ENCODE results near the gene SLC43A1.

DNA sequence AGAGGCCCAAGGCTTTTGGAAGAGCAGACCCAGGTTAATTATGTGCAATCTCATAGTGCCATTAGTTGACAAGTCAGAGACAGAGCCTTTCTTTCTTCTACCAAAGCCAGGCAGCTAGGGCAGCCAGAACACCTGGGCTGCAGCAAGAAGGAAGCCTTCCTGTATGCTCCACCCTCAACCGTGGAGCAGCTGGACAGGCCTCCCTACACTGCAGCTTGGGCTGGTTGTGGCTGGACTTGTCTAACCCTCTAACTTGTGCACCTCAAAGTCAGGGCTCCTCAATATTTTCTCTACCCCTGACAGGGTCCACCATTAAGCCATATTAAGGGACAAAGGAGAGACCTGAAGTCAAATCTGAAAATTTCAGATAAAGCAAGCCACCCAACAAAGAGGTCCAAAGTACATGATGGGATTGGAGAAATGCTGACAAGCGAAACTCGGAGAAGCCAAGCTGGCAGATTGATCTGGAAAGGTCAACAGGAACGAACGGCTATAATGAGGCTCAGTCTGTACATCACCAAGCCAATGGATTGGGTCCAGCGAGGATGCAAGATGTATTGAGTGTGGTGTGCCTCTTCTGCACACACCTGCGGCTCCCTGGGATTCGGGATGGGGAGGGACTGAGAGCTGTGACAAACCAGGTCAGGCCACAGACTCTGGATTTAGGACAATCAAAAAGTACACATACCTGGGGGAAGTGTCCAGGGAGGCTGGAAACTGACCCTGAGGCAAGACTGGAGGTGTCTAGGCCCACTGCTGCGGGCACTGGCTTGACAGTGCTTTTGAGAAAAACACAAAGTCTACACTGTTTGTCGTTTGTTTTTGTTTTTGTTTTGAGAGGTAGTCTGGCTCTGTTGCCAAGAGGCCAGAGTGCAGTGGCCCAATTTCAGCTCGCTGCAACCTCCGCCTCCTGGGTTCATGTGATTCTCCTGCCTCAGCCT lies 76.9 kb downstream of the SLC43A1 start:
- TF ChIP-seq POLR2A (IDR thresholded peaks at IDR 0.05) = no peak
- TF ChIP-seq, protein P1, sequence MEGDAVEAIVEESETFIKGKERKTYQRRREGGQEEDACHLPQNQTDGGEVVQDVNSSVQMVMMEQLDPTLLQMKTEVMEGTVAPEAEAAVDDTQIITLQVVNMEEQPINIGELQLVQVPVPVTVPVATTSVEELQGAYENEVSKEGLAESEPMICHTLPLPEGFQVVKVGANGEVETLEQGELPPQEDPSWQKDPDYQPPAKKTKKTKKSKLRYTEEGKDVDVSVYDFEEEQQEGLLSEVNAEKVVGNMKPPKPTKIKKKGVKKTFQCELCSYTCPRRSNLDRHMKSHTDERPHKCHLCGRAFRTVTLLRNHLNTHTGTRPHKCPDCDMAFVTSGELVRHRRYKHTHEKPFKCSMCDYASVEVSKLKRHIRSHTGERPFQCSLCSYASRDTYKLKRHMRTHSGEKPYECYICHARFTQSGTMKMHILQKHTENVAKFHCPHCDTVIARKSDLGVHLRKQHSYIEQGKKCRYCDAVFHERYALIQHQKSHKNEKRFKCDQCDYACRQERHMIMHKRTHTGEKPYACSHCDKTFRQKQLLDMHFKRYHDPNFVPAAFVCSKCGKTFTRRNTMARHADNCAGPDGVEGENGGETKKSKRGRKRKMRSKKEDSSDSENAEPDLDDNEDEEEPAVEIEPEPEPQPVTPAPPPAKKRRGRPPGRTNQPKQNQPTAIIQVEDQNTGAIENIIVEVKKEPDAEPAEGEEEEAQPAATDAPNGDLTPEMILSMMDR (IDR thresholded peaks at IDR 0.05) = no peak
